Karpas-422 (cell line): ENCODE data around the gene UCK2. TPM values are rescaled to one million over a fixed set of nuclear protein-coding genes. Genes with fewer than 3 reads are reported as not detected.

Experiments
- DNase-seq: peaks from one replicate; pipeline ENCODE4 v3.0.0-alpha.2; 2015
- H2AFZ ChIP-seq: fragments of 200-600 bp; sonication (generic); 2 replicates; pipeline ENCODE4 v1.6.1; 2014; ENCODE audit warnings: antibody characterized with exemption, low read length, mixed read lengths
- H3K27ac ChIP-seq: fragments of 200-600 bp; sonication (generic); 2 replicates; pipeline ENCODE4 v1.5.1; 2014; ENCODE audit warnings: mild to moderate bottlenecking, low read length, moderate library complexity
- H3K27me3 ChIP-seq: fragments of 200-600 bp; sonication (generic); 2 replicates; pipeline ENCODE4 v1.6.1; 2014; ENCODE audit warnings: low read length, mixed read lengths
- H3K36me3 ChIP-seq: fragments of 200-600 bp; sonication (generic); 2 replicates; pipeline ENCODE4 v1.6.1; 2014; ENCODE audit warnings: low read length, mixed read lengths; ENCODE audit not compliant: insufficient read depth
- H3K4me1 ChIP-seq: fragments of 200-600 bp; sonication (generic); 2 replicates; pipeline ENCODE4 v1.6.1; 2014; ENCODE audit warnings: mild to moderate bottlenecking, low read length, mixed read lengths
- H3K4me2 ChIP-seq: fragments of 200-600 bp; sonication (generic); 2 replicates; pipeline ENCODE4 v1.6.1; 2014; ENCODE audit warnings: low read length, low read depth, mild to moderate bottlenecking; ENCODE audit not compliant: poor library complexity, severe bottlenecking
- H3K4me3 ChIP-seq: fragments of 200-600 bp; sonication (generic); 2 replicates; pipeline ENCODE4 v1.5.1; 2014; ENCODE audit warnings: mild to moderate bottlenecking, antibody characterized with exemption, low read length, mixed read lengths
- H3K79me2 ChIP-seq: fragments of 200-600 bp; sonication (generic); 2 replicates; pipeline ENCODE4 v1.6.1; 2014; ENCODE audit warnings: mild to moderate bottlenecking, low read length, mixed read lengths
- H3K9ac ChIP-seq: fragments of 200-600 bp; sonication (generic); 2 replicates; pipeline ENCODE4 v1.6.0; 2014; ENCODE audit warnings: low read length
- H3K9me2 ChIP-seq: fragments of 200-600 bp; sonication (generic), shearing (Covaris generic); replicated peaks from 2 replicates; pipeline ENCODE4 v1.6.0; 2014; ENCODE audit warnings: mild to moderate bottlenecking, low read length, moderate library complexity; ENCODE audit not compliant: insufficient read depth
- H3K9me3 ChIP-seq: fragments of 300-700, 200-600 bp; sonication (generic); 2 replicates; pipeline ENCODE4 v1.6.1; 2014; ENCODE audit warnings: low read length, mixed read lengths
- H4K20me1 ChIP-seq: fragments of 200-600 bp; sonication (generic); 2 replicates; pipeline ENCODE4 v1.6.1; 2014; ENCODE audit warnings: mild to moderate bottlenecking, antibody characterized with exemption, low read length, low read depth; ENCODE audit not compliant: insufficient read depth
- total RNA-seq: library from RNA; depleted of rRNA; stranded (reverse); fragments of >200 nt; shearing (Covaris generic); gene quantifications from 2 replicates; pipeline ENCODE4 v1.2.3, GENCODE V29; 2014; ENCODE audit warnings: low replicate concordance; rRNA removed

Gene UCK2
- total RNA-seq, 1 experiment from 2014 or later = 67.9 TPM

- Histone ChIP-seq H3K36me3 (no peaks in the 10 kb centered on the region), H3K79me2 (no peaks in the 10 kb centered on the region), H2AFZ (no peak overlapping the region), H3K9me3 (no peaks in the 10 kb centered on the region), H3K27me3 (no peaks in the 10 kb centered on the region), H3K9ac (no peak overlapping the region), H3K9me2 (no peaks in the 10 kb centered on the region), H4K20me1 (no peaks in the 10 kb centered on the region), H3K4me1 (no peaks in the 10 kb centered on the region), H3K27ac (no peak overlapping the region), H3K4me3 (no peak overlapping the region), H3K4me2 (no peak overlapping the region)
- DNase-seq = no peak
Measured at GRCh38 chr1:165949335-165950130, 122.1 kb downstream of the UCK2 start.

- Histone ChIP-seq H3K4me3 (no peak overlapping the region), H3K4me1 (no peaks in the 10 kb centered on the region), H3K9me2 (no peaks in the 10 kb centered on the region), H3K27ac (no peak overlapping the region), H3K79me2 (no peaks in the 10 kb centered on the region), H3K4me2 (no peak overlapping the region), H4K20me1 (no peaks in the 10 kb centered on the region), H3K9ac (no peak overlapping the region), H3K36me3 (no peaks in the 10 kb centered on the region), H2AFZ (no peak overlapping the region), H3K9me3 (no peaks in the 10 kb centered on the region), H3K27me3 (no peaks in the 10 kb centered on the region)
- no peak for DNase-seq
Measured at GRCh38 chr1:165954940-165955339, 127.5 kb downstream of the UCK2 start.

GRCh38 chr1:165958306-165958705 lies 130.9 kb downstream of the UCK2 start:
- H3K27ac ChIP-seq = no peak overlapping the region
- H3K9me3 ChIP-seq = no peaks in the 10 kb centered on the region
- H3K9ac ChIP-seq = no peak overlapping the region
- no peak for DNase-seq
- H2AFZ ChIP-seq = no peak overlapping the region
- H3K4me2 ChIP-seq = no peak overlapping the region
- H4K20me1 ChIP-seq = no peaks in the 10 kb centered on the region
- H3K36me3 ChIP-seq = no peaks in the 10 kb centered on the region
- H3K79me2 ChIP-seq = no peaks in the 10 kb centered on the region
- no peaks in the 10 kb centered on the region for H3K27me3 ChIP-seq
- no peaks in the 10 kb centered on the region for H3K9me2 ChIP-seq
- no peak overlapping the region for H3K4me3 ChIP-seq
- no peaks in the 10 kb centered on the region for H3K4me1 ChIP-seq

GRCh38 chr1:165960136-165960535 lies 132.7 kb downstream of the UCK2 start:
- no peak overlapping the region for H3K4me3 ChIP-seq
- H3K27ac ChIP-seq = no peak overlapping the region
- no peak for DNase-seq
- no peaks in the 10 kb centered on the region for H3K4me1 ChIP-seq
- no peak overlapping the region for H3K9ac ChIP-seq
- H3K36me3 ChIP-seq = no peaks in the 10 kb centered on the region
- H2AFZ ChIP-seq = no peak overlapping the region
- H3K9me3 ChIP-seq = no peaks in the 10 kb centered on the region
- no peaks in the 10 kb centered on the region for H3K79me2 ChIP-seq
- H3K9me2 ChIP-seq = no peaks in the 10 kb centered on the region
- H3K27me3 ChIP-seq = no peaks in the 10 kb centered on the region
- no peaks in the 10 kb centered on the region for H4K20me1 ChIP-seq
- no peak overlapping the region for H3K4me2 ChIP-seq

- no peaks in the 10 kb centered on the region for H4K20me1 ChIP-seq
- no peaks in the 10 kb centered on the region for H3K27me3 ChIP-seq
- no peaks in the 10 kb centered on the region for H3K9me3 ChIP-seq
- H3K79me2 ChIP-seq = no peaks in the 10 kb centered on the region
- no peak overlapping the region for H2AFZ ChIP-seq
- H3K4me3 ChIP-seq = no peak overlapping the region
- H3K4me2 ChIP-seq = no peak overlapping the region
- no peak for DNase-seq
- H3K4me1 ChIP-seq = no peaks in the 10 kb centered on the region
- no peaks in the 10 kb centered on the region for H3K9me2 ChIP-seq
- H3K36me3 ChIP-seq = no peaks in the 10 kb centered on the region
- H3K9ac ChIP-seq = no peak overlapping the region
- no peak overlapping the region for H3K27ac ChIP-seq
Measured at GRCh38 chr1:165960881-165961280, 133.5 kb downstream of the UCK2 start.

Other genes with a start within 250 kb of the UCK2 start
- gene MGST3, start 196.4 kb upstream of the UCK2 start, total RNA-seq = 40.7 and 44.8 TPM in 2 replicates
- 45.1 and 51.7 TPM in 2 replicates for gene ALDH9A1, start 129.1 kb upstream of the UCK2 start, total RNA-seq
- 40.2 and 103 TPM in 2 replicates for gene TMCO1, start 58.7 kb upstream of the UCK2 start, total RNA-seq